Prostate gland (tissue), 2 donors: ENCODE measurements around the gene RRAGB. TPM values are rescaled to one million over a fixed set of nuclear protein-coding genes. Genes with fewer than 3 reads are reported as not detected.

Source experiments
- DNase-seq: peaks from one replicate; pipeline ENCODE4 v3.0.0-alpha.2; 2019; ENCODE audit warnings: low spot score
- H3K27ac ChIP-seq, 2 donors: fragments of 200-600 bp; sonication (generic); 2 replicates each; pipeline ENCODE4 v1.5.1; 2017 to 2019
- H3K27me3 ChIP-seq: fragments of 200-600 bp; sonication (generic); replicated peaks from 2 replicates; pipeline ENCODE4 v1.5.1; 2019; ENCODE audit not compliant: insufficient read depth
- H3K36me3 ChIP-seq, 2 donors: fragments of 200-600 bp; sonication (generic); 1 replicate in 1 of 2; 2 replicates in 1 of 2; pipeline versions ENCODE4 v1.5.1 to v1.8.1; 2017 to 2019
- H3K4me1 ChIP-seq: fragments of 200-600 bp; sonication (generic); replicated peaks from 2 replicates; pipeline ENCODE4 v1.5.1; 2019
- H3K4me3 ChIP-seq, 2 donors: fragments of 200-600 bp; sonication (generic); 2 replicates each; pipeline ENCODE4 v1.5.1; 2017 to 2019
- H3K9me3 ChIP-seq: fragments of 200-600 bp; sonication (generic); 2 replicates; pipeline ENCODE4 v1.5.1; 2017
- CTCF ChIP-seq, 4 experiments: fragments of 200-600 bp in 2 of 4; fragments of 450-650 bp in 2 of 4; sonication (generic) in 2 of 4; IDR thresholded peaks; 1 replicate in 3 of 4; 2 replicates in 1 of 4; pipeline ENCODE4 v1.5.1; 2016 to 2019; ENCODE audit warnings: antibody characterized with exemption in 4 of 4, mild to moderate bottlenecking in 2 of 4, moderate library complexity in 2 of 4
- POLR2A ChIP-seq: fragments of 450-650 bp; IDR thresholded peaks from one replicate; pipeline ENCODE4 v1.6.1; 2016; ENCODE audit warnings: antibody characterized with exemption, mild to moderate bottlenecking
- POLR2AphosphoS5 ChIP-seq: sonication (generic); formaldehyde crosslinking; IDR thresholded peaks from one replicate; pipeline ENCODE4 v1.6.1; 2017; ENCODE audit warnings: antibody characterized with exemption
- WGBS: methylation state at CpG from one replicate; pipeline ENCODE4 v1.1.5; 2018; 5-methylcytosine and 5-hydroxymethylcytosine counted together
- intact Hi-C: fragments of 100-400 bp; cut with DNase I; formaldehyde crosslinking; loops from one replicate; pipeline ENCODE4 v1.14.2; 2022
- total RNA-seq, 2 donors: library from RNA; depleted of rRNA; stranded (reverse); fragments of >200 nt; gene quantifications; one replicate each; pipeline ENCODE4 v1.1.0, GENCODE V29; 2016

The RRAGB gene
- total RNA-seq, 2 donors from 2014 or later = 24.0 to 27.6 TPM

- H3K4me3 ChIP-seq = no peak overlapping the region
- TF ChIP-seq POLR2AphosphoS5 = no peak
- no peak overlapping the region for H3K27ac ChIP-seq
- H3K27me3 ChIP-seq = no peaks in the 10 kb centered on the region
- H3K9me3 ChIP-seq = no peaks in the 10 kb centered on the region
- intact Hi-C loops = no loop called here
- DNase-seq = no peak
- H3K4me1 ChIP-seq = no peaks in the 10 kb centered on the region
- no peaks in the 10 kb centered on the region for H3K36me3 ChIP-seq
Measured at GRCh38 chrX:55787063-55787462, 69.5 kb downstream of the RRAGB start.

- WGBS = 59% methylated on average over 2 of the region's 2 CpGs
- no peak for DNase-seq
- Histone ChIP-seq H3K27me3 (no peaks in the 10 kb centered on the region), H3K9me3 (no peaks in the 10 kb centered on the region), H3K36me3 (no peaks in the 10 kb centered on the region), H3K27ac (no peak overlapping the region), H3K4me1 (no peaks in the 10 kb centered on the region), H3K4me3 (no peak overlapping the region)
- intact Hi-C loops = no loop called here
- TF ChIP-seq CTCF (IDR thresholded peaks at IDR 0.05) (no peak), POLR2A (no peak), POLR2AphosphoS5 (no peak)
Measured at GRCh38 chrX:55787727-55788126, 70.2 kb downstream of the RRAGB start.

- TF ChIP-seq POLR2AphosphoS5 (no peak), POLR2A (no peak), CTCF (IDR thresholded peaks at IDR 0.05) (no peak)
- Histone ChIP-seq H3K9me3 (no peaks in the 10 kb centered on the region), H3K36me3 (no peaks in the 10 kb centered on the region), H3K27ac (no peak overlapping the region), H3K27me3 (no peaks in the 10 kb centered on the region), H3K4me3 (no peak overlapping the region), H3K4me1 (no peaks in the 10 kb centered on the region)
- no peak for DNase-seq
- intact Hi-C loops = no loop called here
- 92% methylated on average over 1 of the region's 1 CpG for WGBS
Measured at GRCh38 chrX:55794405-55794804, 76.9 kb downstream of the RRAGB start.

- peak; percentile 6 for DNase-seq
- intact Hi-C loops = no loop called here
- Histone ChIP-seq H3K4me3 (no peak overlapping the region), H3K9me3 (no peaks in the 10 kb centered on the region), H3K4me1 (no peaks in the 10 kb centered on the region), H3K36me3 (no peaks in the 10 kb centered on the region), H3K27me3 (no peaks in the 10 kb centered on the region), H3K27ac (no peak overlapping the region)
- no peak for TF ChIP-seq POLR2A
- TF ChIP-seq POLR2AphosphoS5 = peak; percentile 42
- TF ChIP-seq CTCF (IDR thresholded peaks at IDR 0.05) = no peak
- WGBS = 44% methylated on average over 3 of the region's 3 CpGs
Measured at GRCh38 chrX:55796496-55796895, 78.9 kb downstream of the RRAGB start.

GRCh38 chrX:55801811-55802210, 84.3 kb downstream of the RRAGB start:
- H3K4me1 ChIP-seq = no peaks in the 10 kb centered on the region
- DNase-seq = peak; percentile 3
- no peaks in the 10 kb centered on the region for H3K36me3 ChIP-seq
- no peaks in the 10 kb centered on the region for H3K9me3 ChIP-seq
- TF ChIP-seq POLR2A (no peak), CTCF (IDR thresholded peaks at IDR 0.05) (peak in 1 of 4 experiments; percentile 5), POLR2AphosphoS5 (no peak)
- WGBS = 24% methylated on average over 1 of the region's 1 CpG
- H3K4me3 ChIP-seq = no peak overlapping the region
- intact Hi-C loops = no loop called here
- no peaks in the 10 kb centered on the region for H3K27me3 ChIP-seq
- no peak overlapping the region for H3K27ac ChIP-seq

Other genes starting within 250 kb of the RRAGB start
- 1 to 10 TPM; 1.0 to 8.5 TPM for gene USP51, start 227.9 kb upstream of the RRAGB start, total RNA-seq
- 1 to 10 TPM in 1 of 2 donors, not detected in 1; 1.2 TPM for gene FOXR2, start 94.3 kb upstream of the RRAGB start, total RNA-seq